GM19395 (cell line): Measurements from ENCODE around the gene MPI.

Experiments
- ATAC-seq: cut with Tn5 transposase; IDR thresholded peaks from one replicate; pipeline ENCODE4 v1.9.1; 2021; ENCODE audit warnings: mild to moderate bottlenecking, moderate library complexity; ENCODE audit not compliant: unreplicated experiment

Gene MPI, protein sequence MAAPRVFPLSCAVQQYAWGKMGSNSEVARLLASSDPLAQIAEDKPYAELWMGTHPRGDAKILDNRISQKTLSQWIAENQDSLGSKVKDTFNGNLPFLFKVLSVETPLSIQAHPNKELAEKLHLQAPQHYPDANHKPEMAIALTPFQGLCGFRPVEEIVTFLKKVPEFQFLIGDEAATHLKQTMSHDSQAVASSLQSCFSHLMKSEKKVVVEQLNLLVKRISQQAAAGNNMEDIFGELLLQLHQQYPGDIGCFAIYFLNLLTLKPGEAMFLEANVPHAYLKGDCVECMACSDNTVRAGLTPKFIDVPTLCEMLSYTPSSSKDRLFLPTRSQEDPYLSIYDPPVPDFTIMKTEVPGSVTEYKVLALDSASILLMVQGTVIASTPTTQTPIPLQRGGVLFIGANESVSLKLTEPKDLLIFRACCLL

DNA sequence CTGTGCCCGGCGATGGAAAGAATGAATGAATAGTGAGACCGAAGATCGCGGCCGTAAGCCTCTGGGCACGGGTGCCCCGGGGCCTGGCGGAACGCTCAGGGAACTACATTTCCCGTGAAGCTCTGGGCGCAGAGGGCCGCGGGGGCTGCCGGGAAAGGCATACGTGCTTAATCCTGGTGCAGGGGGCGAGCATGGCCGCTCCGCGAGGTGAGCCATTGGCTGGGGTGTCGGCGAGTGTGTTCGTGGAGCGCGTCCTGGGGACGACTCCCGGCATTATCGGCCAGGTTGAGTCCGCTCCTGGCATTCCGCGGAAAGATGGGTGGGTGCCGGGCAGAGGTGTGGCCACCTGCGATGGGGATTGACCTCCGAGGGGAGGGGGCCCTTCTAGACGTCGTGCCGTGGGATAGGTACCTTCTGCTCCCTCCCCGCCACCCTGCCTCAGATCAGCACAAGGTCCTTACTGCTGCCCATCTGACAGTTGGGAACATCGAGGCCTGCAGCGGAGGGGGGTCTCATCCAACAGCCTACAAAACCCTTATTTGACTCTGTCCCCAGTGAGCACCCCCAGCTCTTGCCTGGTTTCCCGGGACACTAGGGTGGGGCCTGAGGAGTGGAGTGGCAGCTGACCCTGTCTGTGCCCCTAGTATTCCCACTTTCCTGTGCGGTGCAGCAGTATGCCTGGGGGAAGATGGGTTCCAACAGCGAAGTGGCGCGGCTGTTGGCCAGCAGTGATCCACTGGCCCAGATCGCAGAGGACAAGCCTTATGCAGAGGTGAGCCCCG is at the start of gene MPI:
Gene MPI (plus strand): TSS at position 160 of the 782 bp plus-strand sequence. CDS start 32 bp downstream, at position 192.
- peak; percentile 94 for ATAC-seq

DNA sequence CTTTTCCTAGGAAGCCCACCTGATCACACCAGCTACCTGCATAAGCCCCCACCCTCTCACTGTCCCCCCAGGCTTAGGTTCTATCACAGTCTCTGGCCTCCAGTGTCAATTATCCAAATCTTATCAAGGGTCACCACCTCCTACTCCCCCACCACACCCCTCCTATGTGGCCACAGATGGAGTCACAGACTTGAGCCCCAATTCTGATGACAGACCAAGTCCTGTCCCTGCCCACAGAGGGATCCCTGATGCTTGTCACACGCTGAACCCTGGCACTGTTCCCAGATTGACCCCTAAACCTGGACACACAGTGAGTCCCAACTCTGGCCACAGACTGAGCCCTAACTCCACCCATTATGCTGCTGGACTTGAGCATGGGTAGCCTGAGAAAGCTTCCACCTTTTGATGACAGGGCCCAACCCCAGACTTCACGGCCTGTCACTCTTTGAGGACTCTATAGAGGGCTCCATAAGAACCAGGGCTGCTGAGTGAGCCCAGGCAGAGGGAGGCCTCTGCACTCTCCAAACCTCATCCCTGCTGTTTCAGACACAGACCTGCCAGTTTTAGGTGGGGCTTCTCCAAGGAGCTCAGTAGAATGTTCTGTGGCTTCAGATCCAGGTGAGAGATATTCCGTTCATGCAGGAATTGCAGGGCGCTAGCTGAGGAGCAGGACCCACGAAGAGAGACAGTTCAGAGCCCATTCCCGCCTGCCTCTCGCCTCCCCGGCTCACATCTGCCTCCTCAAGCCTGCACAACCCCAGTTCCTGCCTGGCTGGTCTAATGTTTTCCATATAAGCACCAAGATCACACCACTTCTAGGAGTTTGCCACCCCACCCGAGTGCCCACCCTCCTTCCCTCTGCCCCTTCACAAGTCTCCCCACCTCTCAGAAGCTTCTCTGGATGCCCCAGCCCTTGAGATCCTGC is 48.7 kb upstream of the MPI start:
- ATAC-seq = no peak

DNA sequence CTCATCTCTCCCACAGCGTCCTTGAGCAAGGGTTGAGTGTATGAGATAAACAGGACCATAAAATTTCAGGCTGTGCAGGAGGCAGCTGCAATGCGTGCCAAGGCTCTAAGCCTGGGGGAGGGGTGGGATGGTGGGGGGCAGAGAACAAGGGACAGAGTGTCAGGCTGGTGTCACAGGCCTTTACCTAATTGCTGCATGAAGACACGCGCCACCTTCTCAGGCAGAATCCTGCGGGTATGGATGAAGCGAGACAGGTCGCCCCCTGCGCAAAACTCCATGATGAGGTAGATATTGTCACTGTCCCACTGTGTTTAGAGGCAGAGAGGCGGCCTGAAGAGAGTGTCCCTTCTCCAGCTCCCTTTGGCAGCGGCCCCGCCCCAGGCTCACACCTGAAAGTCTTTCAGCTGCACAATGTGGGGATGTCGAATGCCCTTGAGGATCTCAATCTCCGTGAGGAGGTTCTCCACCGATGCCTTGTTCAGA is 47.9 kb upstream of the MPI start:
- ATAC-seq = no peak

DNA sequence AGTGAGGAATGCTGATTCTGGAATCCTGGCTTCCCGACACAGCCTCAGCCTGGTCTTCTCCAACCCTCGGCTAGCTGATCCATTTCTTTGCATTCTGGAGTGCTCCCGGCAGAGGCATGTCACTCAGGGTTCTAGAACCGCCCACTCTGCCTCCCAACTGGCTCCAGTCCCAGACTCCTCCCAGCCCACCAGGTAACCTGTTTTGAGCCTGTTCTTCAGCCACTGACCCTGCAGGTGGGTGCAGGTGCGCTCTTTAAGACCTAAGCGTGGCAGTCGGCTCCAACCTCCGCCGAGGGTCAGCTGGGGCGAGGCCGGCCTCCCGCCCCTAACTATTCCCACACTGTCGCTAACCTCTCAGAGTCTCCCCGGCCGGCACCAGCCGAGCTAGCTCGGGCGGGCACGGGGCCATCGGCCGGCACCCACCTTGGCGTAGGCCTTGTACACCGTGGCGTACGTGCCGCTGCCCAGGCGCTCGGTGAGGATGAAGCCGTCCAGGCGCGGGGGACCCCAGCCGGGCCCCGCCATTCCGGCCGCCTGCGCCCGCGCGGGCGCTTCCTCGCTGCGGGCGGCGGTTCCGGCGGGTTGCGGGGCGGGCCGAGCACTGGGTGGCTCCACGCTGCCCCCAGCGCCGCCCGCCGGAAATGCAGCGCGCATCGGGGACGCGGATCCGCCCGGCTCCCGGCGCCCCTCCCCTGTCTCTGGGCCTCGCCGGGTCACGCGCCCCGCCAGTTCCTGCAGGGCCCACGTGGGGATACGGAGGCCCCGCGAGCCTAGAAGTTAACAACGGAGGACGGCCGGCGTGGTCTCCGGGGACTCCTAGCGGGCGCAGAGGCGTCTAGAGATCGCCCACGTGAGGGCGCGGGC is 47.0 kb upstream of the MPI start, which contains the start of gene ULK3:
Gene ULK3 (minus strand): TSS at position 576 of the 864 bp plus-strand sequence. CDS start 51 bp downstream, at position 525.
- ATAC-seq = peak; percentile 75

DNA sequence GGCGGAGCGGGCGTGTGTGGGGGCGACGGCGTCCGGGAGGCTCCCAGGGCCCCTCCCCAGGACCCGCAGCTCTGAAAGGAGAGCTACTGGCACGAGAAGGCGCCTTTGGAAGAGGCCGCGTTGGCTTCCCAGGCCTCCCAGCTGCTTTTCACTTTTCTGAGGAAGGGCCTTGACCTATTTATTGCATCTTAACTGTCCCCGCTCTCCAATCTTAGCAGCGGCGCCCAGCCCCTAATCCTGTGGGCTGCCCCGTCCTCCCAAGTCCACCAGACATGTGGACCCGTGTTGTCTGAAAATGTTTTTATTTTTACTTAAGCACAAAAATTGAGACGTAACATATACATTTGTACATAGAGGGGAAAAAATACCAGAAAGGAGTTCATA is 46.4 kb upstream of the MPI start:
- no peak for ATAC-seq

DNA sequence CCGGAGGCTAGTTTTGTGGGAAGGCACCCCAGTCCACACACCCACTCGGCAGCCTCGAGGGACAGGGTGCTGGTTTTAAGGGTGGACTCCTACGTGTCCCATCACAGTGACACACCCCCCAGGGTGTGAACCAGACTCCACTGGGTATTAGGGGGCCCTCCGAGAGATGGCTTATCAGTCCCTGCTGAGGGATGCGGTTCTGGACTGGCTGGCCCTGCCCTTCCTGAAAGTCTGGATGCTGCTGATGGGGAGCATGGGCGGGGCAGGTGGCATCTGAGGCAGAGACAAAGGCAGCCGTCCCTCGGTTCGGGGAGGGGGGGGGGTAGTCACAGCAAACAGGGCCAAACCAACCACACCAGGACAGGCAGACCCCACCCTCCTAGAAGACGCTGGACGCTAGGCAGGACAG is 45.9 kb upstream of the MPI start:
- no peak for ATAC-seq

DNA sequence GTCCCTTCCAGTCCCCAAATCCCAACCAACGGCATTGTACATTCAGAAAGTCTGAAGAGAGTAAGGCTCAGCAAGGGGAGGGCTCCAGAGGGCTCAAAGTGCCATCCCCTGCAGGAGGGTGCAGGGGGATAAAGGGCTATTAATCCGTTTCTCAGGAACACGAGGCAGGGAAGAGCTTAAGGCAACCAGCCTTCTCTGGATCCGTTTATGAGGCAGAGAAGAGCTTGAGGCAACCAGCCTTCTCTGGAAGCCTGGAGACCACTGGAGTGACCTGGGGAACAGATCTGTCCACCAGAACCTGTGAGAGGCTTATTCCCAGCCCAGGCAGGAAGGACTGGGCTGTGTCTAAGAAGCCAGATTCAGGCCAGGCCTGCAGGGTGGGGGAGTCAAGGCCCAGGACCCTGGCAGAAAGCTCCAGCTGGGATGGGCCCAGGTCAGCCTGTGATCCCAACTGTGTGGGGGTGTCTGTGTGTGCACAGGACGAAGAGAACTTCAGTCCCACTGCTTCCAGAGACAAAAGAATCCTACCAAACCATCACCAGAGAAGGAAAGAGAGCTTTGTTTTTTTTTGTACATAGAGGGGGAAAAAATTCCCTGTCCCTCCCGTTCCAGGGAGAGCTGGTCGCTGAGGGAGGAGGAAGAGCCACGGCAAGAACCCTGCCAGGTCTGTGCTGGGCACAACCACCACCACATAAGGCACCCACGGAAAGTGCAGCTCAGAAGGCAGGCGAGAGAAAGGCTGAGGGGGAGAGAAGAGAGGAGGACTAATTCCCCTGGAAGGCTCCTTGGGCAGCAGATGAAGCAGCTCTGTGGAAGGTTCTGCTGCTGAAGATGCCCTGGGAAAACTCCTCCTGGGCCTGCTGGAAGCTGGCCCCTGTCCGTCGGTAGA is 45.3 kb upstream of the MPI start:
- no peak for ATAC-seq

DNA sequence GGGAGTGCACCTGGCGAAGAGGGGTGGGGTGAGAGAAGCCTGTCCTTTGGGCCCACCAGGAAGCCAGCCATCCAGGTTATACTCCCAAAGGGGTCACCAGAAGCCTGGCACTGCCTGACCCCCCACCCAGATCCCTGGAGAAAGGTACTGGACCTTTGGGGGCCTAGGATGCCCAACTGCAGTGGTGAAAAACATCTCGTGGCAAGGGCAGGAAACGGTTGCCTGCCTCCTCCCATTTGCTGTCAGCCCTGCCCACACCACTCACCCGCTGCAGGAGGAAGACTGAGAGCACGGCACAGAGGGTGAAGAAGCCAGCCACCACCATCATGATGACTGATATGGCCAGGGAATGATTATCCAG is 44.7 kb upstream of the MPI start:
- ATAC-seq = no peak

DNA sequence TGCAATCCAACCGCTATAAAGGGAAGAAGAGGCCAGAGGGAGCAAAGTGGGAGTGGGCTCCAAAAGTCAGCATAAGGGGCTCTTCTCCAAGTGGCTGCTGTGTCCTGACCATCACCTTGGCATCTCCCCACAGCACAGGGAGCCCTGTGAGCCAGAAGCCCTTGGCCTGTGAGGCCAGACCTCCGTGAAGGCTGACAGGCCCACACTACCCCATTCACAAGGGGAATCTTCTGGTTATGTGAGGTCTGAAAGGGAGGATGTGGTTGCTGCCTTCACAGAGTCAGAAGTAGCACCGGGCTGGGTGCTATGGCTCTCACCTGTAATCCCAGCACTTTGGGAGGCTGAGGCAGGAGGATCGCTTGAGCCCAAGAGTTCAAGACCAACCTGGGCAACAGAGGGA is 44.3 kb upstream of the MPI start:
- ATAC-seq = no peak

DNA sequence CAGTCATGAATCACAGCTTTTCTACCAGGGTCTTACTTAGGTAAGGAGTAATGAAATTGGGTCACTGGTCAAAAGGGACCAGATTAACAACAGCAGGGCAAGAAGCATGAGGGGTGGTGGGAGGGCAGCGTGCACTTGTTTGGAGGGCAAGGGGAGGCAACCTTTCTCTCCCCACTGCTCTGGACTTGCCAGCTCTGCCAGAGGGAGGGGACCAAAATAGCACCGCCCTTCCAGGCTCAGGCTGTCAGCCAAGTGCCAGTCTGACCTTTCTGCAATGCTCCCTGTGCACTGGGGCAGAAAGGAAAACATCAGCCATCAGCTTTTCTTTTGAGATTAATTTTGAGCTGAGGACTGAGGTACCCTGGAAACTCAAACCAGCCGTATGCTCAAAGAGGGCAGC is 42.4 kb upstream of the MPI start:
- no peak for ATAC-seq

DNA sequence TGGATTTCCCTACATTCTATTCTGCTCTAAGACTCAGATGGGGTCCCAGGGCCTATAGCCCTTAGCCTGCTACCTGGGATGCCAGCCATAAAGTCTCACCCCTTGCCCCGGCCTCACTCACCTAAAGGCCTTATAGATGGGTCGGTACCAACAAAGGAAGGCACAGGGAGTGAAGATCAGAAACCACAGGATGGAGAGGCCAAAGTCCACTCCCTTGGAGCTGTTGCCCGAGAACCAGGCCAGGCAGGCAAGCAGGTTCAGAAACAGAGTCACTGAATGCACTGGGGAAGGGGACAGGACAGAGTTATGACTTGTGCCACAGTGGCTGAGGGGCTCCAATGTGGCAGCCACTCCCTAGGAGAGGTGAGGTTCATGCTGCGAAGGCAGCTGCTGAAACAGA is 39.4 kb upstream of the MPI start:
- ATAC-seq = no peak

DNA sequence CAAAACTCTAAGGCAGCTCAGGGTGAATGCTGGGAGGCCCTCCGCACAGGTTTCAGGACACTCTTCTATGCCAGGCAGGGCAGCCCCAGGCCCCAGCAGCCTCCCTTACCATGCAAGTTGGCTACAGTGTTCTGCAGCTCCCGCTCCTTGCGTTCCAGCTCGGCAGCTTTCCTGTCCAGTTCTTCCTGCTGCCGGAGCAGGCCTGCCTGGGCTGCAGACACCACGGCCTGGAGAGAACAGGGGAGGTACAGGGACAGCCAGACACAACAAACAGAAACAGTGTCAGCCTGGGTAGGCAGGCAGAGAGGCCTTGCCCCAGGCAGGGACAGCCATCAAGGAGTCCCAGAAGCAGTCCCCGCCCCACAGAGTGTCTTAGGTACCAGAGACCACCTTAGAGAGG is 37.9 kb upstream of the MPI start:
- ATAC-seq = no peak

DNA sequence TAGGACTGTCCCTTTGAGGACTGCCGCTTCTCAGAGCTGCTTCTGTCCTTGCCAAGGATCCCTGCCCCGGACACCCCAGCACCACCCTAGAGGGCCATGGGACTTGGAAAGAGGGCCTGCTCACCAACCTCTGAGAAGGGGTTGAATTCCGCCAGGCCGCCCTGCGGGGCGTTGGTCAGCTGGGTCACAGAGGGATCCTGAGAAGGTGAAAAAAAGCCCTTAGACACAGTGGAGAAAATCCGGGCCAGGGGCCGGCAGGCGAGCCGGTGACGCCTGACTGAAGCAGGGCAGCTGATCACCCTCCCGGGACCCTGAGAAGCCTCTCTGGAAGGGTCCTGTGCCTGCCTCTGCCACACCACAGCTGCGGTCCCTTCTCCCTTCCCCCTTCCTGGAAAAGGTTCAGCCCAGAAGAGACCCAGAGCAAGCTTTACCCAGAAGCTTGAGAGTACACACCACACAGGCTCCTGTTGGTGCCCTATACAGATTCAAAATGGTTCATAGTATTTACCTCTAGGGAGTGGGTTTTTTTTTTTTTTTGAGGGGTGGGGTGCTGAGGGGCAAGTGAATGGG is 35.3 kb upstream of the MPI start:
- no peak for ATAC-seq

DNA sequence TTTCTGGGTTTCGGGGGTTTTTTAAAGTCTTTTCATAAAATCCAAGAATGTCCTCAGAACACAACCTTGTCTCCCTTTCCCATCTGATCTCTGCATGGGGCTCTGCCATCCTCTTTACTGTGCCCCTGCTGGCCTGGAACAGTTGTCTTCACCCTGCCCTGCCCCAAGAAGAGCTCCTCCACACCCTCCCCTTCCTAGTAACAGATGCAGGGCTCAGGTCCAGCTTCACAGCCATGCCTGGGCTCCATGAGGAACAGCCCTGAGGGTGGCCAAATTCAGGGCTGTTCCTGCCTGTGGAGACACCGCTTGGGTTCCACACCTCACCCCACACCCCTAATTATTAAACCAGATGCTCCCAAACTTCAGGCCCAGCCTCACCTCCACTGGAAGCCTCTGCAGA is 34.0 kb upstream of the MPI start:
- ATAC-seq = no peak

DNA sequence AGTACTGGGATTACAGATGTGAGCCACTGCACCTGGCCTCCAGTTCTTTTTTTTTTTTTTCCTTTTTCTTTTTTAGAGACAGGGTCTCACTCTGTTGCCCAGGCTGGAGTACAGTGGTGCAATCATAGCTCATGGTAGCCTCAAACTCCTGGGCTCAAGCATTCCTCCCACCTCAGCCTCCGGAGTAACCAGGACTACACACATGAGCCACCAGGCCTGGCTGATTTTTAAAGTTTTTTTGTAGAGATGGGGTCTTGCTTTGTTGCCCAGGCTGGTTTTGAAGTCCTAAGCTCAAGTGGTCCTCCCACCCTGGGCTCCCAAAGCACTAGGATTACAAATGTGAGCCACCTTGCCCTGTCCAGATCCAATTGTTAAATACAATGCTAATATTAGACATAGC is 33.3 kb upstream of the MPI start:
- ATAC-seq = no peak

DNA sequence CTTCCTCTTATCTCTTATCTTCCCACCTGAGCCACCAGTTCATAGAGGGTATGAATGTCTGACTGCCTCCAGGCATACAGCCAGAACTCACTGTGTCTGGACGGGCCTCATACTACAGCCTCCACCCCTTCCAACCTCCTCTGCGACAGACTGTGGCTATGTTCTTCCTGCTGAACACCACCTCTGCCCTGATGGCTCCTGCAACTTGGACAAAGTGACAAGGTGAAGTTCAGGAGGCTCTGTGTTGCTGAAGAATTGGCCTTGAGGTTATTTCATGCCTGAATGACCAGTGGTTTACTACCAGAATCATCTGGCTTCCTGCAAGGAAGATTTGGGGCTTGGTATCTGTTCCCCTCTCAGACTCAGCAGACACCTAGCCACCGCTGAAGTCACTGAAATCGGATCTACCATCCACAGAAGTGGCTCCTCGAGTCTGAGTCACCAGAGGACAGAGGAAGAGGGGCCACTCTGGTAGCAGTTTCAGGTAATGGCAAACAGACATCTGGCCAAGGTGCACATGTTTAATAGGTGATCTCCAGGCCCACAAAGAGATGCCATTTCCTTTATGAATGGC is 32.7 kb upstream of the MPI start:
- ATAC-seq = peak; percentile 84

DNA sequence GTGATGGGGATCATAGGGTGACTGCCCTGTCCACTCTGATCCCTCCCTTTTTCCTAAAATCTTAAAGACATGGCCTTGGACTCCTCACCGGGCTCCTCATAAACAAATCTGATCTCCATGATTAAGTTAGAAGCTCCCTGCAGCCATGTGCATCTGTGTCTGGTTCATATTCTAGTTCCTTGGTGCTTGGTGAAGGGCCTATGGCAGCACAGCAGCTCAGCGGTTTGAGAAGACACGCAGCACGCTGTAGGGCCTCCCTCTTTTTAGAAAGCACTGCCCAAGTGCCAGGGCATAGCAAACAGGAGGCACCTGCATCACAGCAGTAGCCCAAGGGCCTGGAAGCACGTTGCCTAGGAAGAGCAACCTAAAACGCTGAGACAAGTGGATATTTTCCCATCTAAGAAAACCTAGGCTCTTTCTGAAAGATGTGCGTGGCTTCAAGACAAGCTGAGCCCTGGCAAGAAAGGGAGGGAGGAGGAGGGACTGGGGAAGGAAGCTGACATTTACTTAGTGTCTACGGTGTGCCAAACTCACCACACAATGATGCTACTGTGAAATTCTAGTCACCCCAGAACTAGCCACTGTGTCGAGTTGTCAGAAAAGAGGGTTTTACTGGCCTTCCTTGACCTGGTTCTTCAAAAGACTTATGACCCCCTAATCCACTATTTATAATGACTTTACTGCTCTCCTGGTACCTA is 32.0 kb upstream of the MPI start:
- ATAC-seq = peak; percentile 16

DNA sequence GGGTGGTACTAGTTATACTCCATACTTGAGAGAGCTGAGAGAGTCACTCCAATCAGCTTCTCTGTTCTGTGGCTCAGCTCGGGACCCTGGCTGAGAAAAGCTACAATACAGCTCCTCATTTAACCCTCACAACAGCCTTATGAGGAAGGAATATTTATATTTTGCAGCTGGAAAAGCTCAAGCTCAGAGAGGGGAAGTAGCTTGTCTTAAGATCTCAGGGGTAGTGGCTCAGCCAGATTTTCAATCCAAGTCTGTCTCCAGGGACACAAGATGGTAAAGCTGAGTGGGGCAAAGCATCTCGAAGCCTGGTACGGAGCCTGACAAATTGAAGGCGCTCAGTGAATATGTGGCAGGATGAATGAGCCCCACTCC is 31.5 kb upstream of the MPI start:
- ATAC-seq = no peak
